ENCODE measurements around the gene CD40.

Gene CD40

DNA sequence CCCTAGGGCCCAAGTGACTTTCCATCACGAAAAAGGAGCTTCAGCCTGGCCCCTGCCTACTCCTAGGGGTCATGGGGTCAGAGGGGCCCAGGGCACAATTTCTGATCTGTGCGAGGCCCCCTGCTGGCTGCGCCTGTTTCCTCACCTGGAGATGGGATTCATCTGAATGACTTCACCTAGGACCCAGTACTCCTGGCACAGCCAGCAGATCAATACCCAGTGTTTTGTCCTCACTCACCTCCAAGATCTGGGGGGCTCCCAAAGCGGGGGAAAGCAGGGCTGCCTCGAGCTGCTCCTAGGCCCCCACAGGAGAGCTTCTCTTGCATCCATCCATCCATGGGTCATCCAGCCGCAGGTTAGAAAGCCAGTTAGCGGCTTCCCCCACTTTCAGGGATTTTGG is 33.8 kb downstream of the CD40 start:
- no peak for DNase-seq

DNA sequence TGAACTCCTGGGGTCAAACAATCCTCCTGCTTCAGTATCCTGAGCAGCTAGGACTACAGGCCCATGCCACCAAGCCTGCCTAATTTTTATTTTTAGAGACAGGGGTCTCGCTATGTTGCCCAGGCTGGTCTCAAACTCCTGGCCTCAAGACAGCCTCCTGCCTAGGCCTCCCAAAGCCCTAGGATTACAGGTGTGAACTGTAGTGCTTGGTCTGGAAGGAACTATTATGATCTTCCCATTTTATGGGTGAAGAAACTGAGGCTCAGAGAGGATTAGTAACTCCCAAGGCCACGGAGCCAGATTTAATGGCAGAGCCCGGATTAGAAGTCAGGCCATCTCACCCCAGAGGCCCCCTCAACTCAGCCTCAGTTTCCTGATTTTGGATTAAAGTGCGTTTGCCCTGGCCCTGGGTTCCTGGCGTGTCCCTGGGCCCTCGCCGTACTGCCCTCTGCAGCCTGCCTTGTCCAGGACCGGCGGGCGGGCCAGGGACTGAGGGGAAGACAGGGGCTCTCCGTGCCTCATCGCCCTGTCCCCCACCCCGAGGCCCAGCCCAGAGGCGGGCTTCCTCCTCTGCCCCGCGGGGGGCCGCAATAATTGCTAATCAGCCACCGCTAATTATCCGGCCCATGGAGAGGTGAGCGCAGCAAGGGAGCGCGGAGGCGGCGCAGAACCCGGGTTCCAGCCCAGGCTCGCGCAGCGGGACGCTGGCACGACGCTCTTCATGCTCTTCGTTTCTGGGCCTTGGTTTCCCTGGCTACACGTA is 34.9 kb downstream of the CD40 start:
- DNase-seq: no peak

DNA sequence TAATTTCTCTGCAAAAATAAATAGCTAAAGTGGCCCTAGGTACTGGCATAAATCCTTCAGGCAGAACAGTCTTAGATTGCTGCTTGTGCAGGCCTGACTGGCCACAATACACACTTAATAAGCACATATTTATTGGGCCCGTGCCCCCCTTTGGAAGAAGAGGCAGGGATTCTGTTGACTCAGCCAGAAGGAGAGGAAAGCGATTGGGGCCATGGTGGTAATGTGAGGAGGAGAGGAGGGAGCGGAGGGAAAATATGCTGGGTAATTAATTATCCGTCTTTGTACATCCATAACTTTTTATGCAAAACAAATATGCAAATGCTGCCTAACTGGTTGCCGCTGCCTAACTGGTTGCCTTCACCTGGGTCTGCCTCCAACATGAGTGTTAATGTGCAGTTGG is 36.2 kb downstream of the CD40 start:
- DNase-seq: no peak

DNA sequence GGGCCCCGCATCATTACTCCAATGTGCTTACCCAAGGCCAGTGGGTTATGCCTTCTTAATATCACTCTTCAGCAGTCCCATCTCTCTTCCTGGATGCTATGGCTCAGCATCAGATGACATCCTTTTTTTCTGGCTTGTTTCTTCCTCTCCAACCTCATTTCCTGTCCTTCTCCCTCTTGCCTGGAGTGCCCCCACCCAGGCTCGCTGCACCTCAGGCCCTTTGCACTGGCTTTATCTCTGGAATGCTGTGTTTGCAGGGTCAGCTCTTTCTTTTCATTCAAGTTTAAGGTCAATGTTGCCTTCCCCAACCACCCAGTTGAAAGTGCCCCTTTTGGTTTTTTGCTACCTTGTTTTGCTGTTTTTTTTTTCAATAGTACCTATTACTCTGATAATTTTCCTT is 36.7 kb downstream of the CD40 start:
- DNase-seq: no peak

DNA sequence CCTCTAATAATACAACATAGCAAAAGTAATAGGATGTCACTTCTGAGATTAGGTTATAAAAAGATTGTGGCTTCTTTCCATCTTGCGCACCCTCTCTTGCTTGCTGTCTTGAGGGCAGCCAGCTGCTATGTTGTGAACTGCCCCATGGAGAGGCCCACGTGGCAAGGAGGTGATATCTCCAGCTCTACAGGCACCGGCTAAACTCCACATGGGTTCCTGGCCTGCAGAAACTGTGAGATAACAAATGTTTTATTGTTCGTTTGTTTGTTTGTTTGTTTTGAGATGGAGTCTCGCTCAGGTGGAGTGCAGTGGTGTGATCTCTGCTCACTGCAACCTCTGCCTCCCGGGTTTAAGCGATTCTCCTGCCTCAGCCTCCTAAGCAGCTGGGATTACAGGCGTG is 38.0 kb downstream of the CD40 start:
- no peak for DNase-seq

DNA sequence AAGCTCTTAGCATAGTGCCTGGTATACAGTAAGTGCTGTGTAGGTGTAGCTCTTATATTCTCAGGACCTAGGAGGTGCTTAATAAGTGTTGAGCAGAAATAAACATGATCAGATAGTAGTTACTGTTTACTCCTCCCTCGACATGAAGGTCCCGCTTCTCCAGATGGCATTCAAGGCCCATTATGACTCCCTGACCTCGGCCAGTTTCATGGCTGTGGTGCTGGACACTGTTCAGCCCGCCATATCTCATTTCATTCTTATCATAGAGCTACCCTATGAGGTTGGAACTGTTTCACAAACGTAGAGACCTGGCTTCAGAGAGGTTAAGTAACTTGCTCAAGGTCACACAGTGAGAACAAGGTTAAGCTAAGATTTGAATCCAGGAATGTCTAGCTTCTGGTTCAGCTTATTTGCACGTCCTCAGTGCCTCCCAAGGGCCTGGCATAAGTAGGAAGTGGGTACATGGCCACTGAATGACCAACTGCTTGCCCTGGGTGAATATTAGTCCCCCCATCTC is 39.0 kb downstream of the CD40 start:
- DNase-seq: no peak

DNA sequence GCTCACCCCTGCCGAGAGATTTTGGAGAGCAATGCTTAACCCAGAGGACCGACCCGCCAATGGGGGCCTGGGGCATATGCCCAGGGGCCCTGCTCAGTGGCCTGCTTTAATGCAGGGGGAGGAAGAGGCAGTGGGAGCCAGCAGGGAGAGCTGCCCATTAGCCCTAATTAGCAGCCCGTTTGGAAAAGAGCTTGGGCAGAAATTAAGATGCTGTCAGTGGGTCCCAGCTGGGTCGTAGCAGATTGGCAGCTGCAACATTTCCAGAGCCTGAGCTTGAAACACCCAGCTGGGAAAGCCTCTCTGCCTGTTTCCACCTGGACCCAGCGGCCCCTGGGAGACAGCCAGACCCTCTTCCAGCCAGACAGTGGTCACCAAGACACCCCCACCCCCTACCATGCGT is 39.5 kb downstream of the CD40 start:
- no peak for DNase-seq

DNA sequence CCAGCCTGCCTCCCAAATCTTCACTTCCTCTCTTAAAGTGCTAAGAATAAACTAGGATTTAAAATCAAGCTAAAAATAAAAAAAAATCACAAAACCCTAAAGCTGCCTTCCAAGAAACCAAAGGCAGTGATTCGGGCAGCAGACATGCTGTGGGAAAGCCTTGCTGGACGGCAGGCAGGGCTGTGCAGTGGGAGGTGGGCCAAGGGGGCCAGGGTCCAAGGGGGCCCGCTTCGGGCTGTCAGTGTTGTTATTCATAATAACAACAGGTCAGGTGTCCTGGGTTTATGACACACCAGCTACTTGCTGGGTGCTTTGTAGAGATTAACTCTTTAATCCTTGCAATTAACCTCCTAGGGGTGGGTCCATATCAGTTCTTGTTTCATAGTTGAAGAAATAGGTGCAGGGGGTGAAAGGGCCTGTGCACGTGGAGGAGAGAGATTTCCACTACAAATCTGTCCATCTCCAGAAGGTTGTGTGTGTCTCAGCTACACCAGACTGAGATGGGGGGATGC is 40.4 kb downstream of the CD40 start:
- no peak for DNase-seq

DNA sequence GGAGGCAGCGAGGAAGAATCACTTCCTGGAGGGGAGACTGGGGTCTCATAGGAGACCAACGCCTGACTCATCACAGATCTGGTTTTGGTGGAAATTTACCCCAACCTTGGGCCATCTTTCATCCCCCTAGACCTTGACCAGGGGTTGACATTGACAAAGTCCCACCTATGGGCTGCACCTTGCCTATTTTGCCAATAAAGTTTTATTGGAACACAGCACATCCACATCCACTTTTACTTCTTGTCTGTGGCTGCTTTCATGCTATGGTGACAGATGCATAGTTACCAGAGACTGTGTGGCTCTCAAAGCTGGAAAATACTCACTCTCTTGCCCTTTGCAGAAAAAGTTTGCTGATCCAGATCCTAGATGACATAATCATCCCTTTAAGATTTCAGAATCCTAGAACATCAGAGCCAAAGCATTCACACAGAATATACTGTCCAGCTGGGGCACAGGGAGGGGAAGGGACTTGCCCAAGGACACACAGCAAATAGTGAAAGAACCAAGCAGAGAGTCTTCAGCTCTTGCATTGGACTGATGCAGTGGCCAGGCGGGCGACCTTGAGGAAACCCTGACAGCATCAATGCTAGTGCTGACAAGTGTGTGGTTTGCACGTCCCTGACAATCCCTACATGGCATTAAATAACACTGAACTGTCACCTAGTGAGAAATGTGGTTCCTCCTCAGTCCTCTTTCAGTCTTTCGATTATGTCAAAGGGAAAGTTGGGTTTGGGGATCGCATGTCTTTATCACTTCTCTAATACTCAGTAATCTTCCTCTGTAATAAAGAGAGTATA is 41.2 kb downstream of the CD40 start:
- DNase-seq: no peak

DNA sequence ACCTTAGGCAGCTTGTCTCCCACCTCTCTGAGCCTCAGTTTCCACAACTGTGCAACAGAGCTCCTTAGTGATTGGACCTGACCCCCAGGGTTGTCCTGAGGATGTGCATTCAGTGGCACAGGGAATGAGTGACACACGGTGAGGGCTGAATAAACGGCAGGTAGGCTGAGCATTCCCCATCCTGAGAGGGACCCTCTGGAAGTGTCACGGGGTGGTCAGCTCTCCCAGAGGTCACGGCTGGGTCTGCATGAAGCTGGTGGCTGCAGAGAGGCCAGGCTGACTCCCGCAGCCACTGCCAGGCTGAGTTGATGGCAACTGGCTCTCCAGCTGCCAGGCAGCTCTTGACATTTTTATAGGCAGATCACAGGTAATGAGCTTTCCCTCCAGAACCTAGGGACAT is 42.5 kb downstream of the CD40 start:
- DNase-seq: no peak

DNA sequence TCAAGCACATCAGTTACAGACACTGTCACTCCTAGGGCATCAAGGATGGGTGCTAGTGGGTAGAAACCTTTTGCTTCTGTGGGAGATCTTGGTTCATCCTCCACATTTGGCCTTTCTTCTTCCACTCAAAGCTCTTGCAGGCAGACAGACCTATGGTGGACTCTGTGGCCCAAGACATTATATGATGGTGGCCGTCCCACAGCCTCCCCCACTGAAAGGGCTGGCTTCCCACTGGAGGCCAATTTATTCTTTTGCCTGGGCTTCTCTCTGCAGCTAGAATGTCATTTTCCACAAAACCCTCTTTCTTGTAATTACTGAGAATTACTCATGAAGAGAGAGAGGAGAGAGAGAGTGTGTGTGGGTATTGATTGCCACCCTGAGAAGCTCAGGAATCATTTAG is 43.8 kb downstream of the CD40 start:
- DNase-seq: no peak

DNA sequence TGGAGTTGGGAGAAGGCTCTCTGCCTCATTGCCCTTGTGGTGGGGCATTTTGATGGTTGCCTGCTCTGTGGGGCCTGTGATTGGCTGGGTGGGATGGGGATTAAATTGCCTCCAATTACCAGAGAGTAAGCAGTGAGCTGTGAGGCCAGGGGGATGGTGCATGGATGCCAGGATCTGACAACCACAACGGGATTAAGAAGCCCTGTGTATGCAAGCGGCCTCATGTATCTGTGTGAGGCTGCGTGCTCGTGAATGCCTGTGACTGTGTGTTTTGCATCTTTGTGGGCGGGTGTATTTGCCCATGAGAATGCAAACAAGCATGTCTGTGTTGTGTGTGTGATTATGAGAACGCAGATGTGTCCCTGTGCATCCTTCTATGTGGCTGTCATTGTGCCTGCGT is 46.1 kb downstream of the CD40 start:
- DNase-seq: no peak

DNA sequence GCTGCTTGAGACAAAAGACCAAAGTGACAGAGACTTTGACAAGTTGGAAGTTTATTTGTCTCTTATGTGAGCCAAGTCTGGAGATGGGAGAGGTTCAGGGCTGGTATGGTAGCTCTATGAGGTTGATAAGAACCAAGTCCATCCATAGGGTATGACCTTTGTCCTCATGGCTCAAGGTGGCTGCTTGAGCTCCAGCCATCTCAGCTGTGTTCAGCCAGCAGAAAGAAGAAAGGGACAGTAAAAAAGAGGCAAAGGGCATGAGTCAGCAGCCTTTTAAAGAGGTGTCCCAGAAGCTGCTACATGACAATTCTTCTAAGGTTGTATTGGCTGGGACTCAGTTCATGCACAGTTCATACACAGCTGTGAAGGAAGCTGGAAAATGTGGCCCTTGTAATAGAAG is 49.0 kb downstream of the CD40 start:
- DNase-seq: no peak

DNA sequence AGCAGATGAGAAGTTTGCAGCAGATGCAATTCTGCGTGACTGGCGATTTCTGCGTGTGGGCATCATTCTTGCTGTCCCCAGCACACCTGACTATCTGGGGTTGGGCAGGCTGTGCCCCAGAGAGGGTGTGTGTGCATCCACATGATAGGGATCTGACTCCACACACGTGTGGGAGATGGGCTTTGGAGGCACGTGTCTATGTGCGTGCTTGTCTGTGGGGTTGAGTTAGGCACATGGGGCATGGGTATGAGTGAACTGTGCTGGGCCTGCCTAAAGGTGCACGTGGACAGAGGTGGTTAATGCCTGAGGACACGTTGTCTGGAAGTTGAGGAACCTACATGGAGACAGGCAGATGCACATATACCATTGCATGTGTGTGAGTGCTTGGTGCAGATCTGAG is 50.3 kb downstream of the CD40 start:
- no peak for DNase-seq

DNA sequence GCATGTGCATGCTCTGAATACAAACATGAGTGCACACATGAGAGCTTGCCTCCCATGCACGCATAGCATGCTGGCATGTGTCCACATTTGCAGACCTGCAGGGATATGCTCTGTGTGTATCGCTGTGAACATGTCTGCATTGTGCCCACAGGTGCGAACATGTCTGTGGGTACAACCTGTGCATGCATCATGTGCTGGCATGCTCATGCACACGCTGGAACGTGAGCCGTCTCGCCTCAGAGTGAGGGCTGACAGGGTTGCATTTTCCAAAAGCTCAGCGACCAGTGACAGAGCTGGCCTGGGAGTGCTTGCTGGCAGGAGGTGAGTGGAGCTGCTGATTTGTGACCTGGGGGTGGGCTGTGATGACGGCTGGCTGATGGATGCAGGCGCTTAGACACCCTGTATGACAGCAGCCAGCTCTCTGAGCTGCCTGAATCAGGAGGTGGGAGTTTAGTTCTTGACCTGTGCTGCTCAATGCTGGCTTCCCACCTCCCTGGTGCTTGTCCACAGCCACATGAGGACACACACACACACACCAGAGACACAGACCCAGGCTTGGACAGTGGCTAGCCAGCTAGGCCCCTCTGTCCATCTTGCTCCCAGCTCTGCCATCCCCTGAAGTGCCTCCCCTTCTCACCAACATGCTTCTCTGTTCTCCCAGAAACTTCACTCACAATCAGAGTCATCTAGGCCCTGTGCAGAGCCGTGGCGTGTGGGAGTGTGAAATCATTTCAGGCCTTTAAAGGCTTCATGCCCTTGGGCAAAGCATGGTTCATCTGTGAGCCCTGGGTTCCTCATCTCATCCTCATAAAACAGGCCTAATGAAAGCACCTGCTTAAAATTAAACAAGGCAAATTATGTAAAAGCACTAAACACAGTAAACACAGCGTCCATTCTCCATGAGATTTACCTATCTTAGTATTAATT is 51.4 kb downstream of the CD40 start:
- DNase-seq: no peak

DNA sequence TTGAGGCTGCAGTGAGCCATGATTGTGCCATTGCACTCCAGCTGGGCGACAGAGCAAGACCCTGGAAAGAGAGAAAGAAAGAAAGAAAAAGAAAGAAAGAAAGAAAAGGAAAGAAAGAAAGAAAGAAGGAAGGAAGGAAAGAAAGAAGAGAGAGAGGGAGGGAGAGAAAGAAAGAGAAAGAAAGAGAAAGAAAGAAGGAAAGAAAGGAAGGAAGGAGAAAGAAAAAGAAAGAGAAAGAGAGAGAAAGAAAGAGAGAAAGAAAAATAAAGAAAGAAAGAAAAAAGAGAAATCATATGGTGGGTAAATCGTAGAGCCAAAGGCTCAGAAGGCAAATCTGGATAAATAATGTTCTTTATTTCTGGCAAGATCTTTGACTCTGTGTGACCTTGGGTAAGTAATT is 53.4 kb downstream of the CD40 start:
- no peak for DNase-seq

DNA sequence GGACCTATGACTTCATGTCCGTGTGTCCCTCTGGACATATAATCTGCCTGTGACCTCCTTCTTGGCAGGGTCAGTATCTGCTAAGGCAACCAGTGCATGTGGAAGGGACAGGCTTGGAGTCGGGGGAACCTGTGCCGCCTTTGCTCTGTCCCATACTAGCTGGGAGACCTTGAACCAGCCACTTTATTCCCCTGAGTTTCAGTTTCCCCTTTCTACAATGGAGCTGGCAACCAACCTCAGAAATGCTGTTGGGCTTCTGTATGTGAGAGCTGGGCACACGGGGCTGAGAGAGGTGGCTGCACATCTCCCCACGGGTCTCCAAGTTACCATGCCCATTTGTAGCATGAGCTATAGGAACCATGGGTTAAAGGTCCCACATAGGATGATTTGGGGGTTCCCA is 53.8 kb downstream of the CD40 start:
- DNase-seq: no peak

DNA sequence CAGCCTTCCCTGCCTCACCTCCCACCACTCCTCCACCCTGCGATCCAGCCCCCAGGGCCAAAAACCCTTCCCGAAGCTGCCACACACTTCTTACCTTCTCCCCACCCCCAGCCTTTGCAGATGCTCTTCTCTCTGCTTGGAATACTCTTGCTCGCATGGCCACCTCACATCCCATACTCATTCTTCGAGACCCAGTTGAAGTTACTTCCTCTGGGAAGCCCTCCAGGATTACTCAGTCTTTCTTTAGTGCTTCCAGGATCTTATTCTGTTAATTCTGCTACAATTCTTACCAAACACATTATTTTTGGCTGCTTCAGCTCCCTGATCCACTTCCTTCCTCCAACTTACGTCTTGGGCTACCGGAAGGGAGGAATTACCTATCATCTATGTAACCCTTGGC is 54.3 kb downstream of the CD40 start:
- DNase-seq: no peak

DNA sequence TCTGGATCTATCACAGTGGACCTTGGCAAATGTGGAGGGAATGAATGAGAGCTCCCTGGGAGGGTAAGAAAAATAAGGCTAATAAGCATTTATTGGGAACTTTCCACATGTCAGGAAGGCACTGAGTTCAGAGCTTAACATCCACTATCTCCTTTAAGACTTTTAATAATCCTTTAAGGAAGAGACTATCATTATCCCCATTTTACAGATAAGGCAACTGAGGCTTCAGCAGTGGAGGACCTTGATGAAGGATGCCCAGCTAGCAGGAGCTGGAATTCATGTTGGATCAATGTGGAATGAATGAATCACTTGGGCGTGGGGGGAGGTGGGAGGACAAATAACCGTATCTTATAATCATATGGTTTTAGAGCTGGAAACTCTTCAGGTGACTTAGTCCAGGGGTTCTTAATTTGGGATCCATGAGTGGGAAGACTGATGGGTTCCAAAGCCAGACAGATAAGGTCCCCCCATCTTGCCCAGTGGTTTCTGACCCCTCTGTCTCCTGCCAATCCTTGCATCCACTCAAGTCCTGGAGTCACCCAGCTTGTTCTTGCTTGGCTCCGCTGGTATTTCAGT is 54.9 kb downstream of the CD40 start:
- DNase-seq: no peak

DNA sequence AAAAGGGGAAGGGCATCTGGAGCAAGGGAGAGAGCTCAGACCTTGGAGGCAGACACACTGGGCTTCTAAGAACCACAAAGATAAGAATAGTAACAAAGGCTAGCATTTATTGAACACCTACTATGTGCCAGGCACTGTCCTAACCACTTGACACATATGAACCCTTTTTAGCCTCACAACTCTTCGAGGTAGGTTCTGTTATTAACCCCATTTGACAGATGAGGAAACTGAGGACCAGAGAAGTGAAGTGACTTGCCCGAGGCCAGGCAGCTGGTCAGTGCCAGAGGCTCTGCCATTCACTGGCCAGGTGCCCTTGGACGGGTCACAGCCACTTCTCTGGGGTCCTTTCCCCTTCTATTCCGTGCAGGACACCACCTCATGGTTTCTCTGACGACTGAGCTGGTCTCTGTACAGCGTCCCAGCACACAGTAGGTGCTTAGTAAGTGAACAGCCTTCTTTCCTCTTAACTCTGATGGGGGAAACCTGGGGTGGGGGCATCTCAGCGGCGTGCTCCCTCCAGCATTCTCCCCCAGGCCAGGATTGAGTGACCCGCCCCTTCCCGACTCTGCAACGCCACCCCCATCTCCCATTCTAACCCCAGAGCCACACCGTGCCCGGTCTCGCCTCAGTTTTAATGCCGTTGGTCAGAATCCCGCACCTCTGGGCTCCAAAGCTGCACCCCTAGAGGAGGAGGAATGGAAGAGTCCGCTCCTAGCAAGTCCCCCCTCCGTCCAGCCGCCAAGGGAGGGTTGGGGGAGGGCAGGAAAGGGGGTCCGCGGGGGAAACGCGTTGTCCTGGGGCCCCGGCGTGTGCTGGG is 55.7 kb downstream of the CD40 start:
- DNase-seq: no peak

DNA sequence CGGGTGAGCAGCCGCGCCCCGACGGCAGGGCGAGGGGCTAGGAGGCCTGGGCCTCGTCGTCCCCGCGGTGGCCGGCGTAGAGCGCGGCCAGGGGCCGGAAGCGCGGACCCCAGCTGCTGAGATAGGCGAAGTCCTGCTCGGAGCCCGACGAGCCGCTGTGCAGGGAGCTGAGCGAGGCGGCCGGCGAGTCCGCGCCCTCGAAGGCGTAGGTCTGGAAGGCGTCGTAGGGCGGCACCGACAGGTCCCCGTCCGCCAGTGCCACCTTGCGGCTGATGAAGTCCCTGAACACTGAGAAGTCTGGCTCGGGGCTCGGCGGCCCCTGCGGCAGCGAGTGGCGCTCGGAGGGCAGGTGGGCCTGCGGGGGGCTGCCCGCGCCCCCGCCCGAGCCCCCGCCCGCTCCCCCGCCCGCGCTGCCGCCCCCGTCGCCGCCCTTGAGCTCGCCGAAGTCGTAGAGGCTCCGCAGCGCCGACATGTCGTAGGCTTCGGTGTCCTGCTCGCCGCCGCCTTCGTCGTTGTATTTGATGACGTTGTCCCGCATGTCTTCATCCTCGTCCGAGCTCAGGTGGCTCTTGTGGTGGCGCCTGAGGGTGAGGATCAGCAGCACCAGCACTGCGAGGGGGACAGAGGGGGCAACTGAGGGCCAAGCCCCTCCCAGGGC is 56.5 kb downstream of the CD40 start:
- DNase-seq: peak; percentile 31

Measured in fibroblast of skin of abdomen (primary cell).